DMS114 treated with DMSO at 0.1 percent for 48 hours (cell line): Measurements from ENCODE around the gene CORO7.

Source experiments
- DNase-seq: peaks from one replicate; lab custom pipeline; 2025; ENCODE audit not compliant: unreplicated experiment; lab: John Stamatoyannopoulos, UW

CORO7 gene

GRCh38 chr16:4324492-4325252 lies 91.7 kb downstream of the CORO7 start:
- DNase-seq, result no peak

- no peak for DNase-seq
These were observed 92.4 kb downstream of the CORO7 start for GRCh38 chr16:4323845-4324488.

GRCh38 chr16:4323071-4323844 lies 93.1 kb downstream of the CORO7 start:
- DNase-seq, result no peak

- DNase-seq, result no peak
These were observed 94.0 kb downstream of the CORO7 start for GRCh38 chr16:4322121-4323052.

GRCh38 chr16:4321286-4322120 lies 94.9 kb downstream of the CORO7 start:
- DNase-seq, result no peak

- DNase-seq, result no peak
These were observed 95.7 kb downstream of the CORO7 start for GRCh38 chr16:4320571-4321137.

- no peak for DNase-seq
These were observed 96.7 kb downstream of the CORO7 start for GRCh38 chr16:4319454-4320421.

GRCh38 chr16:4318967-4319366 lies 97.4 kb downstream of the CORO7 start:
- no peak for DNase-seq

- no peak for DNase-seq
These were observed 97.9 kb downstream of the CORO7 start for GRCh38 chr16:4318451-4318910.

GRCh38 chr16:4317532-4318450 lies 98.6 kb downstream of the CORO7 start:
- DNase-seq, result no peak

- no peak for DNase-seq
These were observed 99.4 kb downstream of the CORO7 start for GRCh38 chr16:4316864-4317531.

- DNase-seq, result no peak
These were observed 100.1 kb downstream of the CORO7 start for GRCh38 chr16:4316108-4316863.

GRCh38 chr16:4315186-4316107 lies 100.9 kb downstream of the CORO7 start, which contains the start of gene GLIS2:
GLIS2 (plus strand) TSS chr16:4316067; CDS start chr16:4332281, 16,214 bp downstream.
- DNase-seq, result peak; percentile 38

- DNase-seq, result no peak
These were observed 101.7 kb downstream of the CORO7 start for GRCh38 chr16:4314532-4315185.
